ENCODE data around the gene S100A9. TPM values are rescaled to one million over a fixed set of nuclear protein-coding genes. Genes with fewer than 3 reads are reported as not detected.
"Not testable (repeated sequence)": the region's sequence is repeated elsewhere in the genome, so short reads cannot be mapped to it uniquely, and the experiment has no call there.

Gene S100A9
- total and polyA plus RNA-seq, 2 donors: 281 to 1,119 TPM

DNA sequence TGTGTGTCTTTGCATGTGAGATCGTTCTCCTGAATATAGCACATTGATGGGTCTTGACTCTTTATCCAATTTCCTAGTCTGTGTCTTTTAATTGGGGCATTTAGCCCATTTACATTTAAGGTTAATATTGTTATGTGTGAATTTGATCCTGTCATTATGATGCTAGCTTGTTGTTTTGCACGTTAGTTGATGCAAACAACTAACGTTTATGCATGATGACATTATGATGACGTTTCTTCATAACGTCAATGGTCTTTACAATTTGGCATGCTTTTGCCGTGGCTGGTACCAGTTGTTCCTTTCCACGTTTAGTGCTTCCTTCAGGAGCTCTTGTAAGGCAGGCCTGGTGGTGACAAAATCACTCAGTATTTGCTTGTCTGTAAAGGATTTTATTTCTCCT is 39.5 kb upstream of the S100A9 start:
- 94% methylated on average over 7 of the region's 7 CpGs for WGBS
- H3K27me3 ChIP-seq (ENCODE audit: control insufficient read depth in 2 of 2, insufficient read depth in 1 of 2, low read length in 1 of 2): not testable (repeated sequence)

DNA sequence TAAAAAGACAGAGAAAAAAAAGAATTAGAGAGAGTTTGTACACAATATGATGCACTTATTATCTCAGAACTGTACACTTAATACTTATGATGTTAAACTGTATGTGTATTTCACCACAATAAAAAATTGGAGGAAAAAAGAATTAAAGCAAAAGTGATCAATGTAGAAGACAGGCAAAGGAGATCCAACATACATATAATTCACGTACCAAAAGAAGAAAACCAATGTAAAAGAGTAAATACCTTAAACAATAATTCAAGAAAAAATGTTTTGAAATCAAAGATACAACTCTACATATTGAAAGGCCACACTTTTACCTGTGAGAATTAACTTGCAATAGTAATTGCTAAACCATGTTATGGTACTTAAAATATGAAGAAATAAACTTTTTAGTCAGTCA is 35.1 kb upstream of the S100A9 start:
- Histone ChIP-seq H3K4me1 (ENCODE audit: control insufficient read depth in 2 of 2, insufficient read depth in 2 of 2, low read length in 2 of 2) (no peaks in the 10 kb centered on the region), H3K27ac (ENCODE audit: low read depth in 1 of 2, low read length in 1 of 2) (no peak overlapping the region), H3K9me3 (ENCODE audit: control insufficient read depth in 2 of 2, insufficient read depth in 1 of 2, low read length in 1 of 2) (peaks cover 0 to 3% of the 10 kb centered on the region in 2 donors), H3K4me3 (ENCODE audit: low read length in 2 of 2) (no peak overlapping the region), H3K27me3 (ENCODE audit: control insufficient read depth in 2 of 2, insufficient read depth in 1 of 2, low read length in 1 of 2) (no peaks in the 10 kb centered on the region), H3K36me3 (ENCODE audit: control insufficient read depth in 2 of 2, insufficient read depth in 2 of 2, low read length in 1 of 2) (no peaks in the 10 kb centered on the region)
- DNase-seq (ENCODE audit: low read depth in 6 of 9, low spot score in 9 of 9): no peak
- whole genome bisulfite sequencing: 49% methylated on average over 1 of the region's 1 CpG

More for the DNA sequence above, 39.5 kb upstream of the S100A9 start:
- not testable (repeated sequence) for DNase-seq (ENCODE audit: low read depth in 6 of 9, low spot score in 9 of 9); H3K27ac ChIP-seq (ENCODE audit: low read depth in 1 of 2, low read length in 1 of 2); H3K4me3 ChIP-seq (ENCODE audit: low read length in 2 of 2); H3K36me3 ChIP-seq (ENCODE audit: control insufficient read depth in 2 of 2, insufficient read depth in 2 of 2, low read length in 1 of 2); H3K9me3 ChIP-seq (ENCODE audit: control insufficient read depth in 2 of 2, insufficient read depth in 1 of 2, low read length in 1 of 2); H3K4me1 ChIP-seq (ENCODE audit: control insufficient read depth in 2 of 2, insufficient read depth in 2 of 2, low read length in 2 of 2)

DNA sequence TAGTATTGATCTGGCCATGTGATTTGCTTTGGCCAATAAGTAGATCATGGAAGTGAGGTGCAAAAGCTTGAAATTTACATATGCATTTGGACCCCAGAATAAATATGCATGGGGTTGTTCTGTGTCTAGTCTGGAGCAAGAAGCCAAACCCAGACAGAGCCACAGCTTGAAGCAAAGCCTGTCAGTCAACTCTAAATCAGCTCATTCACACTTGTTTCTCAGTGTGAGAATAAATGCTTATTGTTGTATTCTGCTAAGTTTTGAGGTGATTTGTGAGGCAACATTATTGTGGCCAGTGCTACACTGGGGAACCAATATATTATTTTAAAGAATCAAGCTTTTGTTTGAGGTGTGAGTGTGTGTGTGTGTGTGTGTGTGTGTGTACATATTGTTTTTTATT is 32.7 kb upstream of the S100A9 start:
- no peaks in the 10 kb centered on the region for H3K36me3 ChIP-seq (ENCODE audit: control insufficient read depth in 2 of 2, insufficient read depth in 2 of 2, low read length in 1 of 2)
- H3K27ac ChIP-seq (ENCODE audit: low read depth in 1 of 2, low read length in 1 of 2): no peak overlapping the region
- no peaks in the 10 kb centered on the region for H3K4me1 ChIP-seq (ENCODE audit: control insufficient read depth in 2 of 2, insufficient read depth in 2 of 2, low read length in 2 of 2)
- H3K4me3 ChIP-seq (ENCODE audit: low read length in 2 of 2): no peak overlapping the region
- H3K9me3 ChIP-seq (ENCODE audit: control insufficient read depth in 2 of 2, insufficient read depth in 1 of 2, low read length in 1 of 2): peaks cover 0 to 3% of the 10 kb centered on the region in 2 donors
- no peak for DNase-seq (ENCODE audit: low read depth in 6 of 9, low spot score in 9 of 9)
- no peaks in the 10 kb centered on the region for H3K27me3 ChIP-seq (ENCODE audit: control insufficient read depth in 2 of 2, insufficient read depth in 1 of 2, low read length in 1 of 2)

DNA sequence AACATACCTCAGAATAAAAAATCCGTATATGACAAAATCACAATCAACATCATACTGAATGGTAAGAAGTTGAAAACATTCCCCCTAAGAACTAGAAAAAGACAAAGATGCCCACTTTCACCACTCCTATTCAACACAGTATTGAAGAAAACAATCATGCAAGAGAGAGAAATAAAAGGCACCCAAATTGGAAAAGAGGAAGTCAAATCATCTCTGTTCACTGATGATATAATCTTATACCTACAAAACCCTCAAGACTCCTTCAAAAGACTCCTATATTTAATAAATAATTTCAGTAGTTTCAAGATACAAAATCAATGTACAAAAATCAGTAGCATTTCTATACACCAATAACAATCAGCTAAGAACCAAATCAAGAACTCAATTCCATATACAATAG is 23.8 kb upstream of the S100A9 start:
- H3K4me3 ChIP-seq (ENCODE audit: low read length in 2 of 2): no peak overlapping the region
- no peaks in the 10 kb centered on the region for H3K4me1 ChIP-seq (ENCODE audit: control insufficient read depth in 2 of 2, insufficient read depth in 2 of 2, low read length in 2 of 2)
- H3K27ac ChIP-seq (ENCODE audit: low read depth in 1 of 2, low read length in 1 of 2): no peak overlapping the region
- no peaks in the 10 kb centered on the region for H3K27me3 ChIP-seq (ENCODE audit: control insufficient read depth in 2 of 2, insufficient read depth in 1 of 2, low read length in 1 of 2)
- H3K9me3 ChIP-seq (ENCODE audit: control insufficient read depth in 2 of 2, insufficient read depth in 1 of 2, low read length in 1 of 2): peaks cover 0 to 3% of the 10 kb centered on the region in 2 donors
- no peaks in the 10 kb centered on the region for H3K36me3 ChIP-seq (ENCODE audit: control insufficient read depth in 2 of 2, insufficient read depth in 2 of 2, low read length in 1 of 2)
- 95% methylated on average over 1 of the region's 1 CpG for WGBS
- DNase-seq (ENCODE audit: low read depth in 6 of 9, low spot score in 9 of 9): no peak

DNA sequence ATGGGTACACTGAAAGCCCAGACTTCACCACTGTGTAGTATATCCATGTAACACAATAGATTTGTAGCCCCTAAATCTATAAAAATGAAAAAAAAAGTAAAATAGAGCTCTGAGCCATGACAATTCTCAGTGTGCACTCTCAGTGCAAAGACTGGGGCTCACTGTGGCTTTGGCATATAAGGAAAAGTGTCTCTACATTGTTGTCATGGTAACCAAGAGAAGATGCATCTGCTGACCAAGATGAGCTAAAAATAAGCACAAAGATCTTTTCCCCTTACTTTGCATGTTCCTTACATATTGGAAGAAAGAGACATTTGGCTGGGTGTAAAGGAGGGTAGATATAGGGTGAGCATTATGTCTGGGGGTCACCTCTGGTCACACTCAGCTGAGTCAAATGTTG is 21.0 kb upstream of the S100A9 start:
- Histone ChIP-seq H3K9me3 (ENCODE audit: control insufficient read depth in 2 of 2, insufficient read depth in 1 of 2, low read length in 1 of 2) (no peaks in the 10 kb centered on the region), H3K4me1 (ENCODE audit: control insufficient read depth in 2 of 2, insufficient read depth in 2 of 2, low read length in 2 of 2) (peaks cover 3 to 5% of the 10 kb centered on the region in 2 donors), H3K27me3 (ENCODE audit: control insufficient read depth in 2 of 2, insufficient read depth in 1 of 2, low read length in 1 of 2) (no peaks in the 10 kb centered on the region), H3K36me3 (ENCODE audit: control insufficient read depth in 2 of 2, insufficient read depth in 2 of 2, low read length in 1 of 2) (no peaks in the 10 kb centered on the region), H3K4me3 (ENCODE audit: low read length in 2 of 2) (no peak overlapping the region), H3K27ac (ENCODE audit: low read depth in 1 of 2, low read length in 1 of 2) (no peak overlapping the region)
- DNase-seq (ENCODE audit: low read depth in 6 of 9, low spot score in 9 of 9): no peak

DNA sequence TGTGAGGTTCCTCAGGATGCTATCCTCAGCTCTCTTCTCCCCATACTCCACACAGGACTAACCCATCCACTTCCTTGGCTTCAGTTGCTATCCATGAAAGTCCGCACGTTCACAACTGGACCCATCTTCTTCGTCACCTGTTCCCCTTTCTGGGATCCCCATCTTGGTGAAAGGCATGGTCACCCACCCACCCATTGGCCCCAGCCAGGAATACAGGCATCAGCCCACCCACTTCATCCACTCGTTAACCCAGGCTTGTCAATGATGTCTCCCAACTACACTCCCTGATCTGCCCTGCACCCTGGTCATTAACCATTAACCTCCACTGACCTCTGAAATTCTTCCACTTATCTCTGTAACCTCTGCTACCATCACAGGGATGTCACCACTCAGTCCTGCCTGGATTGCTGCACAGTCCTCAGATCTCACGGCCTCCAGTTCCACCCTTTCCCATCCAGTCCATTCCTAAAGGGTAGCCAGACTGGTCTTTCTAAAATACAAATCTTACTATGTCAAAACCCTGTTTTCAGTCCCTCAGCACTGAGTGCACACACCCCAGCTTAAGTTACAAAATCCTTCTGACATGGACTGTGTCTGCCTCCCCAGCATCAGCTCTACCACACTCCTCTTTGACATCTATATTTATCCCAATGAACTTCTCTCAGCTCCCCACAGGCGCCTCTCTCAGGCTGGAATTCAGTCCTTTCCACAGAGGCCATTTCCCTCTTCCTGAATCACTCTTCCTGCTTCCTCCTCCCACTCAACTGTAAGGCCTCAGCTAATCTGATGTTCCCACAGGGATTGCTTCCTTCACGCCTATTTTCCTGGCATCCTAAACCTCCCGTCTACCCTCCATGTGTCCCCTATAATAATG is 19.4 kb upstream of the S100A9 start:
- no peaks in the 10 kb centered on the region for H3K27me3 ChIP-seq (ENCODE audit: control insufficient read depth in 2 of 2, insufficient read depth in 1 of 2, low read length in 1 of 2)
- DNase-seq (ENCODE audit: low read depth in 6 of 9, low spot score in 9 of 9): no peak
- H3K4me1 ChIP-seq (ENCODE audit: control insufficient read depth in 2 of 2, insufficient read depth in 2 of 2, low read length in 2 of 2): peaks cover 3 to 8% of the 10 kb centered on the region in 2 donors
- H3K4me3 ChIP-seq (ENCODE audit: low read length in 2 of 2): no peak overlapping the region
- H3K36me3 ChIP-seq (ENCODE audit: control insufficient read depth in 2 of 2, insufficient read depth in 2 of 2, low read length in 1 of 2): no peaks in the 10 kb centered on the region
- WGBS: 97% methylated on average over 8 of the region's 8 CpGs
- H3K27ac ChIP-seq (ENCODE audit: low read depth in 1 of 2, low read length in 1 of 2): no peak overlapping the region
- H3K9me3 ChIP-seq (ENCODE audit: control insufficient read depth in 2 of 2, insufficient read depth in 1 of 2, low read length in 1 of 2): no peaks in the 10 kb centered on the region

DNA sequence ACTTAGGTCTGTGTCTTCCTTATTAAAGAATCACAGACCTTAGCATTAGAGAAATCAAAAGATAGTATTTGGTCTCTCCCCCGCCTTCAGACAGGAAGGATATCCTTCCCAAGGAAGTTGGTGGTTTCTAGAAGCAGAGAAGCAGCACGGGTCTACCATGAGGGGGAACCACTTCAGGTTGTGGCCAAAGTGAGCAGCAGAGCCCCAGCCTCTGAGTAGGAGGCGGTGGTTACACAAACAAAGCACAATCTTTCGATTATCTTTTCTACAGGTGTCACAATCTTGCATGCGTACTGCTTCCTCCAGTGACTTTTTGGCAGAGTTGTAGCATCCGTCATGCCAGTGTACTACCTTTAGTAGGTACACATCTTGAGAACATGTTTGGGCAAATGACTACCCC is 17.9 kb upstream of the S100A9 start:
- peak in 2 of 9 donors; percentile 35 to 62 for DNase-seq (ENCODE audit: low read depth in 6 of 9, low spot score in 9 of 9)
- Histone ChIP-seq H3K9me3 (ENCODE audit: control insufficient read depth in 2 of 2, insufficient read depth in 1 of 2, low read length in 1 of 2) (no peaks in the 10 kb centered on the region), H3K36me3 (ENCODE audit: control insufficient read depth in 2 of 2, insufficient read depth in 2 of 2, low read length in 1 of 2) (no peaks in the 10 kb centered on the region), H3K4me1 (ENCODE audit: control insufficient read depth in 2 of 2, insufficient read depth in 2 of 2, low read length in 2 of 2) (peaks cover 3 to 24% of the 10 kb centered on the region in 2 donors), H3K27ac (ENCODE audit: low read depth in 1 of 2, low read length in 1 of 2) (no peak overlapping the region), H3K4me3 (ENCODE audit: low read length in 2 of 2) (no peak overlapping the region), H3K27me3 (ENCODE audit: control insufficient read depth in 2 of 2, insufficient read depth in 1 of 2, low read length in 1 of 2) (no peaks in the 10 kb centered on the region)
- 5% methylated on average over 6 of the region's 6 CpGs for WGBS

DNA sequence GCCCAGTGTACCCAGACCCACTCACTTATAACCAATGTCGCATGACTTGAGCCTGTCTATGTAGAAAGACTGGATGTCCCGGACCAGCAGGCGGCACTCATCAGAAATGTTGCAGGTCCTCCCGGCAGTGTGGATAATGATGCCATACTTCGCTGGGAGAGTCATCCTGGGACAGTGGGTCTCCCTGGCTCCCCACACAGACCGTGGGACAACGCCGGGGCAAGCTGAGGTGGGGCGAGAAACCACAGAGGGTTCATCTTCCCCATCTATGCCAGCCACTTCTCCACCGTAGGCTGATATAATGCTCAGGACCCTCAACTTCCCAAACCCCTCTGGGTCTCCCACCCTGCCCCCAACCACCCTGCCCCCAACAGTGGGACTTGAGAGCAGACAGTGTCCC is 17.3 kb upstream of the S100A9 start:
- Histone ChIP-seq H3K27me3 (ENCODE audit: control insufficient read depth in 2 of 2, insufficient read depth in 1 of 2, low read length in 1 of 2) (no peaks in the 10 kb centered on the region), H3K27ac (ENCODE audit: low read depth in 1 of 2, low read length in 1 of 2) (no peak overlapping the region), H3K9me3 (ENCODE audit: control insufficient read depth in 2 of 2, insufficient read depth in 1 of 2, low read length in 1 of 2) (no peaks in the 10 kb centered on the region), H3K4me3 (ENCODE audit: low read length in 2 of 2) (no peak overlapping the region), H3K36me3 (ENCODE audit: control insufficient read depth in 2 of 2, insufficient read depth in 2 of 2, low read length in 1 of 2) (no peaks in the 10 kb centered on the region), H3K4me1 (ENCODE audit: control insufficient read depth in 2 of 2, insufficient read depth in 2 of 2, low read length in 2 of 2) (peaks cover 3 to 29% of the 10 kb centered on the region in 2 donors)
- DNase-seq (ENCODE audit: low read depth in 6 of 9, low spot score in 9 of 9): no peak
- 82% methylated on average over 10 of the region's 10 CpGs for WGBS

DNA sequence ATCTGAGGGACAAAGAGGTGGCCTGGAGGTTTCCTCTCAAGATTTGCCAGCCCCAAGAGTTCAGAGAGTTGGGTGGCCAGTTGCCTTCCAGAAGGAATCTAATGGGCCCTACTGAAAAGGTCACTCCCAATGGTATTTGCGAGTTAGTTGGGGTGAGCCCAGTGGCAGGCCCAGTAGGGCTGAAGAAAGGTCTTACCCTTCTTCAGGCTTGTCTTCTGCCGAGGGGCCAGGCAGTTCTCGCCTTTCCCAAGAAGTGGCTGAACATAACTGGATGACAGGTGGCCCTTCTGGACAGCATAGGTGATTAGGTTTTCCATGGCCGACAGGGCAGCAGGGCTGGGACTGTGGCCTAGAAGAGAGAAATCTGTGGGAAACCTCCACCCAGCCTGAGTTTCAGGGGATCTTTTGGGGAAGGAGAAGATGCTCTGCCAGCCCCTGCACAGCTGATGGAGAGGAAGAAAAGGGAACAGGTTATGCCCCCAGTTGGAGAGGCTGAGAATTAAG is 16.2 kb upstream of the S100A9 start:
- peaks cover 6 to 40% of the 10 kb centered on the region in 2 donors for H3K4me1 ChIP-seq (ENCODE audit: control insufficient read depth in 2 of 2, insufficient read depth in 2 of 2, low read length in 2 of 2)
- H3K27ac ChIP-seq (ENCODE audit: low read depth in 1 of 2, low read length in 1 of 2): no peak overlapping the region
- no peaks in the 10 kb centered on the region for H3K9me3 ChIP-seq (ENCODE audit: control insufficient read depth in 2 of 2, insufficient read depth in 1 of 2, low read length in 1 of 2)
- over 99% methylated on average over 4 of the region's 4 CpGs for WGBS
- no peak for DNase-seq (ENCODE audit: low read depth in 6 of 9, low spot score in 9 of 9)
- H3K4me3 ChIP-seq (ENCODE audit: low read length in 2 of 2): no peak overlapping the region
- no peaks in the 10 kb centered on the region for H3K36me3 ChIP-seq (ENCODE audit: control insufficient read depth in 2 of 2, insufficient read depth in 2 of 2, low read length in 1 of 2)
- H3K27me3 ChIP-seq (ENCODE audit: control insufficient read depth in 2 of 2, insufficient read depth in 1 of 2, low read length in 1 of 2): no peaks in the 10 kb centered on the region

Measured in thymus (tissue), 11 donors.